GM18520 (cell line): Measurements from ENCODE around the gene KLHL20.
"Not testable (repeated sequence)": the region's sequence is repeated elsewhere in the genome, so short reads cannot be mapped to it uniquely, and the experiment has no call there.

Source experiments
- ATAC-seq: cut with Tn5 transposase; IDR thresholded peaks from one replicate; pipeline ENCODE4 v1.9.1; 2021; ENCODE audit not compliant: unreplicated experiment

Gene KLHL20

DNA sequence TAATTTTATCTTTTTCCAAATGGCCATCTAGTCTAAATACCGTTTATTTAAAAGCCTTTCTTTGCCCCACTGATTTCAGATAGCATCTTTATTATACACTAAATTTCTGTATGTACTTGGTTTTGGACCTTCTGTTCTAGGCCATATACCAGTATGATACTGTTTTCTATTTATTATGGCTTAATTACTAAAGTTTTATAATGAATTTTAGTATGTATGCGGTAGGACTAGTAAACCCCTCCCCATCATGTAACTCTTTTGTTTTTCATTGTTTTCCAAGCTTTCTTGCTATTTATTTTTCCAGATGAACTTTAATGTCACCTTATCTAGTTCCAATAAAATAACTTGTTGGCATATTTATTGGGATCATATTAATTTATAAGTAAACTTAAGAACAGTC, 29.9 kb downstream of the KLHL20 start:
- no peak for ATAC-seq

DNA sequence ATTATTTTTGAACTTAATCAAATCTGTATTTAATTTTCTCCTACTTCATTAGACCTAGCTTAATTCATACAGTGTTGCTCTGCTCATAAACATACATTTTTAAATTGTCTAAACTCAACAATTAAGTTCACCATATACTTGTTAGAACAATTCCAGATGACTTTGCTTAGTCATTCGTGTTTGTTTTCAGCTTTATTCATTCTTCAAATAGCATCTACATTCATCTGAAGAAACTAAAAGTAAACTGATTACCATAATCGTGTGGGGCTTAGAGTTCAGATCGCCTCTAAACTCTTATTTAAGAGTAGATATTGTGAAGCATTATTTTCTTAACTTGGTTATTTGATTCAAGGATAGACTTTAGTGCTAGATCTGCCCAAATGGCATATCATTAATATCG, 34.4 kb downstream of the KLHL20 start:
- ATAC-seq: no peak

DNA sequence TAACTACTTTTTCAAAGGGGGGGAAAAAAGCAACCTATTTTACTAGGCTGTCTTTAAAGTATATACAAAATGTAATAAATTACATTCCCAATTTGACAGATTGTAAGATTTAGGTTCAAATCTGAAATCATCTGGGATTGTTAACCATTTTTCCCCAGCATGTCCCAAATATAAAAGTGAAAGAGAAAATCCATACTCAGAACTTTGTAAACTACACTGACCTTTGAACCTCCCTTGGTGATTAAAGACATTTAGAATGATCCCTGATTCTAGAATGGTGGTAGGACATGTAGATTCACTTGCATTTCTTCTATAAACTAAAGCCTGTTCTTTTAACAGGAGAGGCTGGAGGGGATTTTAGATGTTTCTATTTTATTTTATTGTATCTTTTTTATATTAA, 39.0 kb downstream of the KLHL20 start:
- no peak for ATAC-seq

DNA sequence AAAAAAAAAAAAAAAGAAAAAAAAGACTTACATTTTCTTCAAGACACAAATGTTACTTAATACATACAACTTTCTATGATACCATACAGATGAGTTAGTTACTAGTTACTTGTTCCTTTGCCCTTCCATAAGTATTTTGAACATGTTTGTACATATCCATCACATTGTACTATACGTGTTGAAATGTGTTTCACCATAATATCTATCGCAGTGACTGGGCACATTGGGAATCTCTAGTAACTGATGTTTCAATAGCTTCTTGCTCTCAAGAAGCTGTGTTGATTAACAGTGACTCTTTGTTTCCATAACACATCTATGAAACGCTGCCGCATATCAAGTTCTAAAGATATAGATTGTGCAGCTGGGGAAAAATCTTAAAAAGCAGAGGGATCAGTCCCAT, 42.9 kb downstream of the KLHL20 start:
- ATAC-seq: no peak

DNA sequence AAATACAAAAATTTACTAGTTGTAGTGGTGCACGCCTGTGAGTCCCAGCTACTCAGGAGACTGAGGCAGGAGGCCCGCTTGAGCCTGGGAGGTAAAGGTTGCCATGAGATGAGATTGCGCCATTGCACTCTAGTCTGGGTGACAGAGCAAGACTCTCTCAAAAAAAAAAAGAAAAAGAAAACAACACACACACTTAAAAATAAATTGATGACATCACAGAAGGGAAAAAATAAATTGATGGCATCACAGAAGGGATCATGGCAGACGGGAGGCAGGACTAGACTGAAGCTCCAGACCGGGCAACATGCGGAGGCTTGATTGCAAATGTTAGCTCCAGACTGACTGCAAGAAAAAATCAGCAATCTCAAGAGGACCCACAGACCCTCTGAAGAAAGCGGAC, 43.3 kb downstream of the KLHL20 start:
- no peak for ATAC-seq

DNA sequence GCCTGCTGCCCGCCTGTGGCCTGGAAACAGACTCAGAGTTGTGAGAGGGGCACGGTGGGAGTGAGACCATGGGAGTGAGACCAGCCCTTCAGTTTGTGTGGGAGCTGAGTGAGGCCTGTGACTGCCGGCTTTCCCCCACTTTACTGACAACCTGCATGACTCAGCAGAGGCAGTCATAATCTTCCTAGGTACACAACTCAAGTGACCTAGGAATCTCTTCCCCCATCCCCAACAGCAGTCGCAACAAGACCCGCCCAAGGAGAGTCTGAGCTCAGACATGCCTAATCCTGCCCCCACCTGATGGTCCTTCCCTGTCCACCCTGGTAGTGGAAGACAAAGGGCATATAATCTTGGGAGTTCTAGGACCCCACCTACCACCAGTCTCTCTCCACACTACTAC, 44.2 kb downstream of the KLHL20 start:
- ATAC-seq: no peak

DNA sequence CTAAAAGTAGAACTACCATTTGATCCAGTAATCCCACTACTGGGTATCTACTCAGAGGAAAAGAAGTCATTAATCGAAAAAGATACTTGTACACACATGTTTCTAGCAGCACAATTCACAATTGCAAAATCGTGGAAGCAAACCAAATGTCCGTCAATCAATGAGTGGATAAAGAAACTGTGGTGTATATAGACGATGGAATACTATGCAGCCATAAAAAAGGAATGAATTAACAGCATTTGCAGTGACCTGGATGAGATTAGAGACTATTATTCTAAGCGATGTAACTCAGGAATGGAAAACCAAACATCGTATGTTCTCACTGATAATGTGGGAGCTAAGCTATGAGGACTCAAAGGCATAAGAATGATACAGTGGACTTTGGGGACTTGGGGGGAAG, 49.5 kb downstream of the KLHL20 start:
- ATAC-seq: not testable (repeated sequence)

DNA sequence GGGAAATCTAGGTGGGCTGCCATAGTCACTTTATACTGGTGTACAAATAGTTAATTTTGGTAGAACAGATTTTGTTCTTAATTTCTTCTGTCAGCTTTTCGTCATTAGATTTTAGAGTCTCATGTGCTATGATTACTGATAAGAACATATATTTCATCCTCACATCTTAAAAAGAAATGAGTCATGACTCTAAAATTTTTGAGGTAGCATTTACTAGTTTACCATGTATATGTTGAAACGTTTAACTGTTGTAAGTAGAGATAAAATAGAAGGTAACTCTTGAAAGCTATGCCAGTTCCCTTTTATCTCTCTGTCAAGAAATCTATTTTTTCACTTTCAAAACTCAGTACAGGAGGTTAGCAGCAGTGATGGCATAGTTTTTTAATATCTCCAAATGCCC, 53.4 kb downstream of the KLHL20 start:
- no peak for ATAC-seq

DNA sequence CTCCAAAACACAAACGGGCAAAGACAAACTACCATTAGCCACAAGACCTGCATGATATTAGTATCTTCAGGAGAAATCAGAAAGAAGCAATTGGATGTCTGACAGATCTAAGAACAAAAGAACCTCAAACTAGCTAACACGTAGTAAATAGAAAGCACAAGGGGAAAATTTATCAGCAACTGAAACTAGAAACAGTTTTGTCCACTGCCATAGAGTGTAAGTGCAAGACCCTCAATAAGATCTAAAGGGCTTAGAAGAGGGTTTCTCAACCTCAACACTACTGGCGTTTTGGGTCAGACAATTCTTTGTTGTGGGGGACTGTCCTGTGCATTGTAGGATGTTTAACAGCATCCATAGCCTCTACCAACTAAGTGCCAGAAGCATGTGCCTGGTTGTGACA, 54.0 kb downstream of the KLHL20 start:
- no peak for ATAC-seq

DNA sequence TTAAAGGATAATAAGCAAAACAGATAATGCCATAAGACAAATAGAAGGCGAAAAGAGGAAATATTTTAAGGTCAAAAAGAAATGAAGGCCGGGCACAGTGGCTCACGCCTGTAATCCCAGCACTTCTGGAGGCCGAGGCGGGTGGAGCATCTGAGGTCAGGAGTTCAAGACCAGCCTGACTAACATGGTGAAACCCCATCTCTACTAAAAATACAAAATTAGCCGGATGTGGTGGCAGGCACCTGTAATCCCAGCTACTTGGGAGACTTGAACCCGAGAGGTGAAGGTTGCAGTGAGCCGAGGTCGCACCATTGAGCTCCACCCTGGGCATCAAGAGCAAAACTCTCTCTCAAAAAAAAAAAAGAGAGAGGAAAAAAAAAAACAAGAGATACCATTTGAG, 55.5 kb downstream of the KLHL20 start:
- ATAC-seq: not testable (repeated sequence)

DNA sequence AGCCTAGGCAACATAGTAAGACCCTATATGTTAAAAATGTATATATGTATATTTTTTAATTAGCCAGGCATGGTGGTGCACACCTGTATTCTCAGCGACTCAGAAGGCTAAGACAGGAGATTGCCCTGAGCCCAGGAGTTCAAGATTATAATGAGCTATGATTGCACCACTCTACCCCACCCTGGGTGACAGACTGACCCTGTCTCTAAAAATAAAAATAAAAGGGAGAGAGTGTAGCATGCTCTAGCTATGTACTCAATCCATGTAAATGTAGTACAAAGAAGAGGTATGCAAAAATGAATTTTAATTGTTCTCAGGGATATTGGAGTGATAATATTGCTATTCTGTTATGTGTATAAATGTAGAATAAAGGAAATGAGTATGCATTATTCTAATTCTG, 56.8 kb downstream of the KLHL20 start:
- no peak for ATAC-seq

DNA sequence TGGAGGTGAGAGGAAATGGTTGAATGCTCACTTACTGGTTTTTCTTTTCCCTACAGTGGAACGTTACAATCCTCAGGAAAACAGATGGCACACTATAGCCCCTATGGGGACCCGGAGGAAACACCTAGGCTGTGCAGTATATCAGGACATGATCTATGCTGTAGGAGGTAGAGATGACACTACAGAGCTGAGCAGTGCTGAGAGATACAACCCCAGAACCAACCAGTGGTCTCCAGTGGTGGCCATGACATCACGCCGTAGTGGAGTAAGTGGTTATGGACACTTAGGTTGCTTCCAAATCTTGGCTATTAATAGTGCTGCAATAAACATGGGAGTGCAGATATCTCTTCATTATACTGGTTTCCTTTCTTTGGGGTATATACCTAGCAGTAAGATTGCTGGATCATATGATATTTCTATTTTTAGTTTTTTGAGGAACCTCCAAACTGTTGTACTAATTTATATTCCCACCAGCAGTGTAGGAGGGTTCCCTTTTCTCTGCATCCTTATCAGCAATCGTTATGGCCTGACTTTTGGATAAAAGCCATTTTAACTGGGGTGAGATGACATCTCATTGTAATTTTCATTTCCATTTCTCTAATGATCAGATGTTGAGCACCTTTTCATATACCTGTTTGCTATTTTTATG, 60.9 kb downstream of the KLHL20 start:
- no peak for ATAC-seq

DNA sequence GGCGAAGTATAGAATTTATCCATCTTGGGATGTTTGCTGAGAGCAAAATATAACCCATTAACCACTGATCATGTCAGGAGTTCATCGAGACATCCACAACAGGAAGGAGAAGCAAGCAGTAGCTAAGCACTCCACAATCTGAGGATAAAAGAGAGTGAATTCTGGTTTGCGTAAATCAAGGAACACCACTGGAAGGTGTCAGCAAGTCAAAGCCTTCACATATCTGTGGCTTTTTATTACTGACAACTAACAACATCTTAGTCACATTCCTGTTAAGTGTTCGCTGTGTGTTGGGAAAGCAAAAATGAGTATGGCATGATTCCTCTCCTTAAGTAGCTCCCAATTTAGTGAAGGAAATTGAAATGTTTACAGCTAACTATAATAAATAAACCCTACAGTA, 65.2 kb downstream of the KLHL20 start:
- no peak for ATAC-seq

DNA sequence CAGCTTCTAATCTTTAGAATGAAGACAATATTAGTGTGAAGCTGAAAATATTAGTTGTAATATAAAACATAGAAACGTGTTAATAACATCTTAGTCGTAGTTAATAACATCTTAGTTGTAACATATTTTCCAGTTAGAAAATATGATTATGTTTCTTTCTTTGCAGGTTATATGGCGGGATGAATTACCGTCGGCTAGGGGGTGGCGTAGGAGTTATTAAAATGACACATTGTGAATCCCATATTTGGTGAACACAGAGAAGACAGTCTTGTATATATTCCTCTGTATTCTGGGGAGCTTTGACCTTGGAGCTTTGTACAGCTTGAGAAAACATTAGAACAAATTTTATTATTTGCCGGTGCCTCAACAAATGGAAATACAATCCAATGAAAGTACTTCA, 70.2 kb downstream of the KLHL20 start:
- no peak for ATAC-seq

DNA sequence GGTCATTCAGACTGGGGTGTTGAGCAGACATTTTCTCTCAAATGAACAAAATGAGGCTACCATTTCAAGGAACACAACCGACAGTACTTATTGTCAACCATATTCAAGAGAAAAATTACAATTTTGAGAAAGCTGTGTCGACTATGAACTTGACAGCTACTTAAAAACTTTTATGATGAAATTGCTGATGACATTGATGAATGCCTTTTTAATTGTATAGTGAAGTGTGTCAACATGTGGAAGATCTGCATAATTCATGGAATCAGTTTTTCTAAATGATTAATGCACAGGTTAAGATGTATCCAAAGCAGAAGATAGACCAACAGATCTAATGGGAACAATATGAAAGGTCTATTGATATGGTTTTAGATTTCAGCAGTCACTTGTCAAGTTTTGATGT, 75.1 kb downstream of the KLHL20 start:
- no peak for ATAC-seq

DNA sequence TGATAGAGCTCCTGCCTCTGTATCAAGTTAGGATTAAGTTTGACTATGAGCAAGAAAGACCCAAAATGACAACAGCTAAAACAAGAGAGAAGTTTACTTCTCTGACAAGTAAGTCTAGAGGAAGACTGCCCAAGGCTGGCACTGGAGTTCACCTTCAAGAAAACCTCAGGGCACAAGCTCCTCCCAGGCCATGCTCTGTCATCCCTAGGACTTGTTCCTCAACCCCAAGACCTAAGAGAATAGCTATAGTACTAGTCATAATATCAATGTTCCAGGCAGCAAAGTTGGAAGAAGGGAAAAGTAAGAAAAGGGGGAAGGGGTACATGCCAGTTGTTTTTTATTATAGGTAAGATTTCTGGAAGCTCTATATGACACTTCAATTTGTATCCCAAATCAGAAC, 83.3 kb downstream of the KLHL20 start:
- ATAC-seq: no peak

DNA sequence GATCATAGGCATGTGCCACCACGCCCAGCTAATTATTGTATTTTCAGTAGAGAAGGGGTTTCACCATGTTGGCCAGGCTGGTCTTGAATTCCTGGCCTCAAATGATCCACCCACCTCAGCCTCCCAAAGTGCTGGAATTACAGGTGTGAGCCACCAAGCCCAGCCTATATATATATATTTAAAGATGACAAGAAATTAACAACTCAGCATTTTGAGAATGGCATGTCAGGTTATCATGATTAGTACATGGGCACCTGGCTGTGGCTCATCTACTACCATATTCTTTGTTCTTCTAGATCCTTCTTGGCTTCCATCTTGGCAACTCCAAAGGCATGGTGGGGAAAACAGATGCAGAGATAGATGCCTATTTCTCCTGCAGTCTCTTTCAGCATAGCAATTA, 85.2 kb downstream of the KLHL20 start:
- not testable (repeated sequence) for ATAC-seq

DNA sequence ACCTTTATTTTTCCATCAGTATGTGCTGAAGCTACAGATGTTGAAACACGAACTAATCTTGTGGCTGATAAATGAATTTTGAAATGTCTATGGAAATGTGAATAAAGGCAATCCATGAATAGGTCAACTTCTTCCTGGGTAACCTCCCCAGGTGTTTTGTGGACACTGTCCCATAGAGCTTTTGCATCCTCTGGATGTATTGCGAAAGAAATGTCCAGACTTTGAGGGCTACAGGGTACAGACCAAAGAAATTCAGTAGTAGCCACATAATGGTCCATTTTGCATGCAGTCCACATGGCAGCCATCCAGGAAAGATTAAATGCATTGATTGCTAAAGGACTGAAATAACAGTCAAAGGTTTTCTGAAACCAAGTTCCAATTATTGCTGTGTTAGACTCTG, 88.2 kb downstream of the KLHL20 start:
- no peak for ATAC-seq

DNA sequence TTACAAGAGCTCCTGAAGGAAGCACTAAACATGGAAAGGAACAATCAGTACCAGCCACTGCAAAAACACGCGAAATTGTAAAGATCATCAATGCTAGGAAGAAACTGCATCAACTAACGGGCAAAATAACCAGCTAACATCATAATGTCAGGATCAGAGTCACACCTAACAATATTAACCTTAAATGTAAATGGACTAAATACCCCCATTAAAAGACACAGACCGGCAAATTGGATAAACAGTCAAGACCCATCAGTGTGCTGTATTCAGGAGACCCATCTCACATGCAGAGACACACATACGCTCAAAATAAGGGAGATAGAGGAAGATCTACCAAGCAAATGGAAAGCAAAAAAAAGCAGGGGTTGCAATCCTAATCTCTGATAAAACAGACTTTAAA, 98.9 kb downstream of the KLHL20 start:
- ATAC-seq: not testable (repeated sequence)

DNA sequence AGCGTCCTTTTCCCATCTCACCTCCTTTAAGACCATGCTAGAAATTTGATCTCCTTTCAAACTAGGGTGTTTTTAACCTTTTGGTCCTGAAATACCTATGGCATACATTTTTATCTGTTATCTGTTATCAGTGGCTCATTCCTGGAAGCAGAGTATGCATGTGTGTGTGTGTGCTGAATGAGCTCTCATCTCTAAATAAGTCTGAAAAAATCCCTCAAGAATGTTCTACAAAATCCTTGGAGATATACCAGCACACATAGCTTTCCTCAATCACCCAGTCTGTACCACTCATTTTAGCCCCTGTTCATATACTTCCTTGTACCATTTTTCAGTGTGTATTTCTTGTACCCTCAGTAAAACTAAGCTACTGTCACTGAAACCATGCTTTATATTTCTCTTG, 103.7 kb downstream of the KLHL20 start:
- no peak for ATAC-seq

DNA sequence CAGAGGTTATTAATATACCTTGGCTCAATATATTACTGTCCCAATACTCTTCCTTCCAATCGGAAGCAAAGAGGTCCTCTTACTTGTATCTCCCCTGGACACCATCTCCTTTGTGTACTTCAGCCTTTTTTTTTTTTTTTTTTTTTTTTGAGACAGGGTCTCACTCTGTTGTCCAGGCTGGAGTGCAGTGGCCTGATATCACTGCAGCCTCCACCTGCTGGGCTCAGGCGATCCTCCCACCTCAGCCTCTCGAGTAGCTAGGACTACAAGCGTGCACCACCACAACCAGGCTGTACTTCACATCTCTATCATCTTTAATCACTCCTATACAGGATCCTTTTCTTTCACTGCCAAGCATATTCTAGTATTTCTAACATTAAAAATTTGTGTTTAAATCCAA, 106.9 kb downstream of the KLHL20 start:
- ATAC-seq: no peak

DNA sequence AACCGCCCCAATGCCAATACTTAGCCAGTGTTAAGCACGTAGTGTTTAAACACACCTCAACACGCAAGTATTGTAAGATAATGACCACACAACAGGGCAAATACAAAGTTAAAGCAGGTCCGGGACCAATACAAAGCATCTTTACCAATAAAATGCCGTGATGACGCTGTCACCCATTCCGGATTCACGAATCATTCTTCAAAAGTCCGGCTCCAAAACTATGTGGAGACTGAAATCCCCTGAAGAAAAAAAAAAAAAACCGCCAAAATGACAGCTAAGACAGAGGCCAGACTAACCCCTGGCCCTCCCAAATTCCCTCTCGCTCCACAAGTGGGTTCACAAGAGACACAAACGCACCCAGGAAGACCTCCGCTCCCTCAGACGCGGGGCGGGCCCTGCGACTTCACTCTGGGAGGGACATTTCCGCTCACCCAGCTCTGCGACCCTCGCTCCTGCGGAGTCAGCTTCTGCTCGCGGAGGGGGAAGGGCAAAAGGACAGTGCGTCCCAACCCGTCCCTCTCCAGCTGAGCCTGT, 109.1 kb downstream of the KLHL20 start:
- ATAC-seq: no peak

DNA sequence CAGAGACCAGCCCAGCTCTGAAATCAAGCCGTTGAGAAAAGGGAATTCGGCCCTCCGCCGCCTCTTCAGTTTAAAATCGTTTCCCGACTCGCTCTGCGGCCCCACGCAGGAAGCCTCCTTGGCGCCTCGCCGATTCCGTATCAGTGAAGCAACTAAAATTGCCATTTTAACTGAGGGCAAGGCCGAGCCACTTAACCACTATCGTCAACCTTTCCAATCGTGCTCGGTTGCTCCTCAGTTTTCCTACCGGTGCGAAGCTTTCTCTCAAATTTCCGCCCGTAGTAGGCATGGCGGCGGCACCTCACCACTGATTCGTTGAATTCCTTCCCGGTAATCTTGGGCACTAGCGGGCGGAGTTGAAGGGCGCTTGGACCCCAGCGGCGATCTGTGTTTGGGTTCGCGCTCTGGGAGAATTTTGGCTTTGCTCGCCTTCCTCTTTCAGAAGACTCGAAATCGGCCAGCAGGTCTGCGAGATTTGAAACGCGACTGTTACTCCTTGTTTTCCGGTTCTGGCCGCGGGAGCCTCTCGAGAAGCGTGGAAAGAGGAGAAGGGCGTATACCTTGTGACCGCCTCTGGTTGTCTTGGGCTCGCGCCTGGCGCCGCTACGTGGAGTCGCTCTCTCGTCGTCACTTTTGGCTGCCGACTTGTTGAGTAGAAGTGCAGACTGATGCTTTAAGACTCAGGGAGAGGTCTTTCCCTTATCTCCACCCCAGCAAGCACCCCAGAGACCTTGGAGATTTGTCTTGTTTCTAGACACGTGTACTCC, 109.7 kb downstream of the KLHL20 start, which contains the start of the genes CENPL and DARS2:
Gene CENPL, minus strand, starts transcription at position 569 of the 767 bp plus-strand sequence. CDS start 13,584 bp downstream, outside the sequence.
Gene DARS2, plus strand, starts transcription at position 359 of the 767 bp plus-strand sequence. CDS start 557 bp downstream, outside the sequence.
- ATAC-seq: peak; percentile 86
